HG03066 (cell line): ENCODE results near the gene ZDHHC18.
"Not testable (repeated sequence)": the region's sequence is repeated elsewhere in the genome, so short reads cannot be mapped to it uniquely, and the experiment has no call there.

Source experiments
- ATAC-seq: cut with Tn5 transposase; IDR thresholded peaks from one replicate; pipeline ENCODE4 v1.9.1; 2021; ENCODE audit warnings: low read depth; ENCODE audit not compliant: unreplicated experiment

The ZDHHC18 gene

DNA sequence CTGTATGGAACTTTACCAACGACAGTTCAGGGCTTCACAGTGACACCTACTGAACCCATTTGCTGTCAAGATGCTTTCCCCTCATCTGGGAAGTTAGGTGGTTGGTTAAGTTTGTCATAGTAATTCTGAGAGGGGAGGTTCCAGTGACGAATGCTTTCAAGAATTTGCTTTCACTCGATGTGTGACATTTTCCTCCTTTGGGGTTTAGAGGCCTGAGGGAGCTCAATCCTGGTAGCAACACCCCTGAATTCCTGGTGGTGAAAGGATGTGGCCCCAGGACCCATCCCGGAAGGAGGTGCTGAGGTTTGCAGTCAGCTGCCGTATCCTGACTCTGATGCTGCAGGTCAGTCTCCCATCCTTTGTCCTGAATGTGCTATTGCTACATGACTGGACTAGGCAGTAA lies 35.9 kb upstream of the ZDHHC18 start:
- no peak for ATAC-seq

DNA sequence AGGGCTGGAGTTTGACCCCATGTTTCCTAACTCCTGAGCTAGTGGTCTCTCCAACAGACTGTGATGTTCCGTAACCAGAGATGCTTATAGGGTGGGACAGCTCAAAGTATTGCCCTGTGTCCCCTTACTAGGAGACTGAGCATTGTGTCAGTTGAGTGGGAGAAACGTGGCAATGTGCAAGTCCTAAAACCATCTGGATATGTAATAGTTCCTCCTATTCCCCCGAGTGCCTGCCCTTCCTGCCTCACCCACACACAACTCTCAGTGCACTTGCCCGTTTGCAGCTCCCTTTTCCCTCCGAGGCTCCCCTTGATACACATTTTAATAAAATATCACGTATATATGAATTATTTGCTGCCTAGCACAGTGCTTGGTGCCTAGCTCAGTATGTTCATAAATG lies 35.3 kb upstream of the ZDHHC18 start:
- ATAC-seq = no peak

DNA sequence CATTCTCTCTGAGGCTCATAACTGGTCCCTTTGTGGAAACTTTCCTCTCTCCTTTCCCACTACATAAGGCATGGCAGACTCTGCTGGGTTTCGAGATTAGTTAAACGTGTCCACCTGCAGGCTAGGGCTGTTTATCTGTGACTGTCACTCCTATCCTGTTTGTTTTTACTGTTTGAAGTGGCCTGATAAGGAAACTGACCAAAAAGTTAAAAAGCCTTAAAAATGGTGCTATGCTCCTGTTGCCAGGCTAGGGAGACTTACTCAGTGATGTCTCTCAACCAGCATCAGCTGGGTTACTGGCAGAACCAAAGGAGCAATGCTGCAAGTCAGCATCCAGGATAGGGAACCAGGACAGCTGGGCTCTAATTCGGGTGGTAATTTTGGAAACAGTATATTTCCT lies 34.9 kb upstream of the ZDHHC18 start:
- no peak for ATAC-seq

DNA sequence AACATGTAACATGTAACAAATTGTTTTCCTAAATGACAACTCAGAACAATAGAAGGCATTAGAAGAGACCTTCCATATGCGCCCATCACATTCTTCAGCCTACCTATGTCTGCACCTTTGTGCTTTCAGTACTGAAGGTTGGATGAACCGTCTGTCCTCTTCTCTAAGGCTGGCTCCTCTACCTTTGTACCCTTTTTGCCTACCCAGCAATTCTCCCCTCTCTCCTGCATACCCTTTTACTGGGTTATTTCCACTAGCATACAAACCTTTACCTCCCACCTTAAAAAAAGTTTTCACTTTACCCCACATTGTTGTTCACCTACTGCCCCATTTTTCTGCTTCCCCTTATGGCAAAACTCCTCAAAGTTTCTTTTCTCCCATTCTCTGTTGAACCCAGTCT lies 33.6 kb upstream of the ZDHHC18 start:
- no peak for ATAC-seq

DNA sequence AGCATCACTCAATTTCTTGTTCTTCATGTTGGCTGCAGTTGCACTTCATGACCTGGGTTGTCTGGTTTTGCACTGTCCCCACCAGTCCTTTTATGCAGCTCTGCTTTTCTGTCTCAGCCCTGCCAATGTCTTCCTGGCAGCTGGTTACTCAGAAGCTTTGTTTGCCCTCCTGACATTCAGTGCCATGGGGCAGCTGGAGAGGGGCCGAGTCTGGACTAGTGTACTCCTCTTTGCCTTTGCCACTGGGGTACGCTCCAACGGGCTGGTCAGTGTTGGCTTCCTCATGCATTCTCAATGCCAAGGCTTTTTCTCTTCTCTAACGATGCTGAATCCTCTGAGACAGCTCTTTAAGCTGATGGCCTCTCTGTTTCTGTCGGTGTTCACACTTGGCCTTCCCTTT lies 32.1 kb upstream of the ZDHHC18 start:
- no peak for ATAC-seq

DNA sequence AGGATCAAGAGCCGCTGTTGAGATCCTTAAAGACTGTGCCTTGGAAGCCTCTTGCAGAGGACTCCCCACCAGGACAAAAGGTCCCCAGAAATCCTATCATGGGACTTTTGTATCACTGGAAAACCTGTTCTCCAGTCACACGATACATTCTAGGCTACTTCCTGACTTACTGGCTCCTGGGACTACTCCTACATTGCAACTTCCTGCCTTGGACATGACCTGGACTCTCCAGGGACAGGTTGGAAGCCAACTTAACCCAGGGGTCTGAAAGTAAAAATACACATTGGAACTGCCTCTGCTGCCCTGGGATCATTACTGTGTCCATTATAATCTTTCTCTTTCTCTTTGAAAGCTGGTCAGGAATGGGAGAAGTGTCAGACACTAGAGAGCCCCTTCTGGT lies 28.9 kb upstream of the ZDHHC18 start:
- no peak for ATAC-seq

DNA sequence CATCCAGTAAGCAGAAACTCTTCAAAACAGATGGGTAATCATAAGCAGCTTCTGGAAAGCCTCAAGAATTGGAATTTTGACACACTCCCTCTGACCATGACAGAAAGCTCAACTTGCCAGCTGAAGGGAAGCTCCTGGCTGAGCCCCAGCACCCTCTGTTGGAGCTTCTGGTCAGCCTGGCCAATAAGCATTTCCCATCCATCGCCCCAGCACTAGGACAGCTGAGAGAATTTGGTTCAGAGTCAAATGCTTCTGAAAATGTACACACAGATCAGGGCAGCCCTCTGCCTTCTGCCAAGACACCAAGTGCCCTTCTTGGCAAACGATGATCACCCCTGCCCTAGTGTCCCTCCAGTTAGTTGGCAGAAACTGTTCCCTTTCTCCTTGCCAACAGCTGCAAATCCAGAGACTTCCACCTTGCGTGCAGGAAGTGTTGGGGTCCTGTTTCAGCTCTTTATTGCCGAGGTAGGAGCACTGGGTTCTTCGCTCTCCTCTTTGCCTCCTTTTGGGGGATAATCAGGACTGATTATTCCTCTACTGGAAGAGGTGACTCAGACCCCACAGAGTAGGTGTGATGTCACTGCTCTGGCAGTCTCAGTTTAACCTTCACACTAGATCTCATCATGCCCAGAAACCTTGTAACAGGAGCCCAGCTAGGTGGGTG lies 26.9 kb upstream of the ZDHHC18 start:
- no peak for ATAC-seq

DNA sequence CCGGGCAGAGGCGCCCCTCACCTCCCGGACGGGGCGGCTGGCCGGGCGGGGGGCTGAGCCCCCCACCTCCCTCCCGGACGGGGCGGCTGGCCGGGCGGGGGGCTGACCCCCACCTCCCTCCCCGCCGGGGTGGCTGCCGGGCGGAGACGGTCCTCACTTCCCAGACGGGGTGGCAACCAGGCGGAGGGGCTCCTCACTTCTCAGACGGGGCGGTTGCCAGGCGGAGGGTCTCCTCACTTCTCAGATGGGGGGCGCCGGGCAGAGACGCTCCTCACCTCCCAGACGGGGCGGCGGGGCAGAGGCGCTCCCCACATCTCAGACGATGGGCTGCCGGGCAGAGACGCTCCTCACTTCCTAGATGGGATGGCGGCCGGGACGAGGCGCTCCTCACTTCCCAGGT lies 22.6 kb upstream of the ZDHHC18 start:
- ATAC-seq = not testable (repeated sequence)

DNA sequence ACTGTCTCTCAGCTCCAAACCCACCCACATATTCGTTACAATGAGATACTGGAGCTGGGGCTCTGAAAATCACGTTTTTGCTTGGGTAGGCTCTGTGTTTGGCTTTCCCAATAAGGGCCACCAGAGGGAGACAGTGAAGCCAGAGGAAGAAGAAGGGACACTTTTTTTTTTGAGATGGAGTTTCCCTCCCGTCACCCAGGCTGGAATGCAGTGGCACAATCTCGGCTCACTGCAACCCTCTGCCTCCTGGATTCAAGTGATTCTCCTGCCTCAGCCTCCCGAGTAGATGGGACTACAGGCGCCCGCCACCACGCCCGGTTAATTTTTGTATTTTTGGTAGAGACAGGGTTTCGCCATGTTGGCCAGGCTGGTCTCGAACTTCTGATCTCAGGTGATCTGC lies 16.4 kb upstream of the ZDHHC18 start:
- not testable (repeated sequence) for ATAC-seq

DNA sequence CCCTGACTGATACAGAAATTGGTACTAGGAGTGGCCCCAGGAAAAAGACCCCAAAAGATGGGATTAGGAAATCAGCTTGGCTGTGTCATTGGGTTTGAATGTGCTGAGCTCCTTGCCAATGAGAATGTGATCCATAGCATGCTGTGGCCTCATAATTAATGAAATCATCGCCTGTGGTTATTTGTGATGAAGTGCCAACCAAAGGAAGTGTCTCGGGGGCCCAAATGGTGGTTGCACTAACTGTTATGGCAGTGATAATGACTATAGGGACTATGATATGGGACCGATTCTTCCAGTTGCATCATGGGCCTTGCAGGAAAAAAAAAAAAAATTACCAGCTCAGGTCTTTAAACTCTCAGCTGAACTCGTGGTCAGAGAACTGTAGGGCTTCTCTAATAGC lies 15.4 kb upstream of the ZDHHC18 start:
- ATAC-seq = no peak

DNA sequence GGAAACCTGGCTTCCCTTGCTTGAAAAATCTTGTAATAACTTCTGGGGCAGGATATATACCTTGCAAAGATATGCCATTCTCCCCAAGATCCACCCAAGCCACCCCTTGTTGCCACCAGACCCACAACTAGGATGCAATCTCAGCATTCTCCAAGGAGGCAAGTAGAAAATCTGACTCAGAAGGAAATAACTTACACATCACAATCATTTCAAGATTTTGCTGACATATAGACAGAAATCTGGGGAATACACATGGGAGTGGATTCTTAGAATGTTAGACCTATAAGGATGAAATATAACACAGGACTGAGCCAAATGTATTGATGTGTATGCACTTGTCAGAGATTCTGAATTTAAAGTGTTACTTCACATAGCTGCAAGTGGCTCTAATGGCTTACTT lies 14.8 kb upstream of the ZDHHC18 start:
- no peak for ATAC-seq

DNA sequence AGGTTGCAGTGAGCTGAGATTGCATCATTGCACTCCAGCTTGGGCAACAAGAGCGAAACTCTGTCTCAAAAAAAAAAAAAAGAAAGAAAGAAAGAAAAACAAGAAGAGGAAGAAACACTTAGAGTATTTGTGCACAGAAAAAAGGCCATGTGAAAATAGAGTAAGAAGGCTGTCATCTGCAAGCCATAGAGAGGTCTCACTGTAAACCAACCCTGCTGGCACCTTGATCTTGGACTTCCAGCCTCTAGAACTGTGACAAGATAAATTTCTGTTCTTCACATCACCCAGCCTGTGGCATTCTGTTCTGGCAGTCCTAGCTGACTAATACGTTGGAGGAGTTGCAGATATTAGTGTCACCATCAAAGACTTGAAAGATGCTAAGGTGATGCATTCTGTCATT lies 12.1 kb upstream of the ZDHHC18 start:
- ATAC-seq = no peak

DNA sequence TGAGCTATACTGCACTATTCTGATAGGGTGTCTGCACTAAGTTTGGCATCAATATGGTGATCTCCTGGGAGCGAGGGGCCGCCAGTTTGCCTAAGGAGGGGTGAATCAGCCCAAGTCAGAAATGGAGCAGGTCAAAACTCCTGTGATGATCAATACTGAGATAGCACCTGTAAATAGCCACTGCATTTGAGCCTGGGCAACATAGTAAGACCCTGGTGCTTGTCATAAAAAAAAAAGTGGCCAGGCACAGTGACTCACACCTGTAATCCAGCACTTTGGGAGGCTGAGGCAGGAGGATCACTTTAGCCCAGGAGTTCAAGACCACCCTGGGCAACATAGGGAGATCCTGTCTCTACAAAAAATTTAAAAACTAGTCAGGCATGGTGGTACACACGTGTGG lies 11.6 kb upstream of the ZDHHC18 start:
- no peak for ATAC-seq

DNA sequence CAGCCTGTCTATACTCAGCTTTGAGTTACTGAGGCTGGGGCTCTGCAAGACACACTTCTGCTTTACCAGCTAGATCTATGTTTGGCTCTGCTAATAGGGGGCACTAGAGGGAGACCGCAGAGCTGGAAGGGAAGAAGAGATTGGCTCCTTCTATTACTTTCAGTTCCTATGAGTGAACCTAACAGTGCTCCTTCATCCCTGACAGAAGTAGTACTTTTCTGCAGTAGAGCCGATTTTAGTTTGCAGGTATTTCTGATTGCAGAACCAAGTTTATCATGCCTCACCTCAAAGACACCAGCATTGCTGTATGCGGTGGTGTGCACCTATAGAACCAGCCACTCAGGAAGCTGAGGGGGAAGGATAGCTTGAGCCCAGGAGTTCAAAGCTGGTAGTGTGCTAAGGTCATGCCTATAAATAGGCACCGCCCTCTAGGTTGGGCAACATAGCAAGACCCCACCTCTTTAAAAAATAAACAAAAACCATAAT lies 5.7 kb upstream of the ZDHHC18 start:
- no peak for ATAC-seq

DNA sequence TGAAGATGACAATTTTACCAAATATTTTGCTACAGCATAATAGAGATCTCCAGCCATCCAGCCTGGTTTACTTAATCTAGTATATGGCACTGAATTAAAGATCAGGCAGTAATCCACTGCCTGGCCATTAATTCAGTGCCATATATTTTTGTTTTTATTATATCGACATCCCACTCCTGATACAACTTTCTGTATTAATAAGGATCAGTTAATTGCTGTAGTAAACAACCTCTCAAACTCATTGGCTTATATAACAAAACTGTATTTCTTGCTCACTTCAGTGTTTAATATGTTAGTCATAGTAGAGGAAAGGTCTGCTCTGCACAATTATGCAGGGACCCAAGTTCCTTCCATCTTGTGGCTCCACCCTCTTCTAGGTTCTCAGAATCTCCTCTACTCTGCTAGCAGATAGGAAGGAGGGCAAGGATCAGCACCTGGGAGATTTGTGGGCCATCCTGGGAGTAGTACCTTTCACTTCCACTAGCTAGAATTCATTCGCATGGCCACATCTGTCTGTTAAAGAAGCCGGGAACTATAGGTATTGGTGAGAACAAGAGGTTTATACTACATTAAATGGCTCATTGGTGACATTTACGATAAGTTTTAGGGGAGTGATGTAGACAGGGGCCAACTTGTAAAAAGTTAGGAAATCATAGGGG lies 3.6 kb upstream of the ZDHHC18 start:
- no peak for ATAC-seq

DNA sequence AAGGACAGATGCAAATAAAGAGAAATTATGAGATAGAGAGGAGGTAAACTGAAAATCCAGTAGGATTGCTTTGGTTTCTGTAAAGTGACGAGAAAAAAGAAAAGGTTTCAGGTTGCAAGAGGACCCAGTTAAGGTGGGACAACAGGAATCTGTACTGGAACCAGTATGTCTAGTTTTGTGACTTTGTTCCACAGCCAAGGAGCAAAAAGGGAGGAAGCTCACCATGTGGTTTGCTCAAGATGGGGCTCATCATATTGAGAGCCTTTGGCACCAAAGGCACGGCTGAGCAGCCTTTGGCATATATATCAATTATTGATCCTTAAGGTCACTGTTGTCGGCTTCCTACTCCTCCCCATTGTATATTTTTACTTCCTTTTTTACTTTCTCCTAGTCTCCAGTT lies 1.8 kb upstream of the ZDHHC18 start:
- ATAC-seq = no peak

DNA sequence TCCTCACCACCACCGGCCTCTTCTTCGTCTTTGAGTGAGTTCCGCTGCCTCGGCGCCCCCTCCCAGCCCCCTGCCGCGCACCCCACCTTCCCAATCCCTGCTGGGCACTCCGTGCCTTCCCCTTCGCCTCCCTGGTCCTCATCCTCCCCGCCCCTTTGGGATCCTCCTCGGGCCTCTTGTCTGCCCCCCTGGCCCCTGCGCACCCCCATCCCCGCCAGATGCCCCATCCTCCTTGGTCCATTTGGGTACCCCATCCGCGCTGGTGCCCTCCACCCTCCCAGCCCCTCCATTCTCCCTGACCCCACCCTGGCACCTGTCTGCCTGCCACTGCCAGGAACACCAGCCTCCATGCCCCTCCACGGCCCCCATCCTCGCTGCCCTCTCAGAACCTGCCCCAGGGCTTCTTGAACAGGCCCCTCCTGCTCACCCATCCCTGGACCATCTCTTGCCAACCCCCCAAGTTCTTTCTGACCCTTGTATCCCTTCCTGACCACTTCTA lies 667 bp downstream of the ZDHHC18 start:
- no peak for ATAC-seq

DNA sequence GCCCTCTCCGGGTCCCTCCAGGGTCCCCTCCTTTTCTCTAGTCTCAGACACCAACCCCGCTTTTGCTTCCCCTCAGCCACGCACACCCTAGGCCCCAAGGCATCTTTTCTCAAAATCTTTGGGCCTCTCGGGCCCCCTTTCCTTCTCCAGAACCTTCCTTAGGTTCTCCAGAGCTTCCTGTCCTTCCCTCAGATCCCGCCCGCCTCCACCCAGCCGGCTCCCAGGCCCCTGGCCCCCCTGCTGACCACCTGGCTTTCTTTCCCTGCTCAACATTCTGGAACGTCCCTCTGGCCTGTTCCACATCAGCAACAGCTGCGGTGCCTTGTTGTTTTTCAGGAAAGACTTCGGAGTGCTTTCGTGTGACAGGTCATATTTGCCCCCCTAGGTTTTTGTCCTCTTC lies 1.2 kb downstream of the ZDHHC18 start:
- no peak for ATAC-seq

DNA sequence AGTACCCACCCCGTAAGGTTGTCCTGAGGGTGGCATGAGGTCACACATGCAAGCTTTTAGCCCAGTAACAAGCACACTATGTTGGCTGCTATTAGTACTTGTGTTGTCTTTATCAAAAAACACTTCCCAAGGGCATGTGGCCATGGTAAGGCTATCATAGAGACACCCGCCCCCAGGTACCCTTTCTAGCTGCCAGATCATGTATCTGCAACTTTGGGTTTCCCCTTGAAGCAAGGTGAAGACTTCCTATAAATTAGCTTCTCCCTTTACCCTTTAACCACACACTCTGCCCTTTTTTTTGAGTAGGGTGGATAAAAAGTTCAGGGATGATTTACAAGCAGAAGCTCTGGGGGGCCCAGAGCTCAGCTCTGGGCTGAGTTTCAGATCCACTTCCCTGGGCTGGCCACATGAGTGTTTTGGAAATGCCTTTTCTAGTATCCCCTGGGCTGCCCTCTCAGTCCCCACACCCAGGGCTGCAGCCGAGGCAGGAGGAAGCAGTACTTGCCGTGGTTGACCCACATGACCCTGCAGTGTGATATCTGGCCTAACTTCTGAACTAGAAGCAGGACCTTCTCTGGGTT lies 2.0 kb downstream of the ZDHHC18 start:
- no peak for ATAC-seq

DNA sequence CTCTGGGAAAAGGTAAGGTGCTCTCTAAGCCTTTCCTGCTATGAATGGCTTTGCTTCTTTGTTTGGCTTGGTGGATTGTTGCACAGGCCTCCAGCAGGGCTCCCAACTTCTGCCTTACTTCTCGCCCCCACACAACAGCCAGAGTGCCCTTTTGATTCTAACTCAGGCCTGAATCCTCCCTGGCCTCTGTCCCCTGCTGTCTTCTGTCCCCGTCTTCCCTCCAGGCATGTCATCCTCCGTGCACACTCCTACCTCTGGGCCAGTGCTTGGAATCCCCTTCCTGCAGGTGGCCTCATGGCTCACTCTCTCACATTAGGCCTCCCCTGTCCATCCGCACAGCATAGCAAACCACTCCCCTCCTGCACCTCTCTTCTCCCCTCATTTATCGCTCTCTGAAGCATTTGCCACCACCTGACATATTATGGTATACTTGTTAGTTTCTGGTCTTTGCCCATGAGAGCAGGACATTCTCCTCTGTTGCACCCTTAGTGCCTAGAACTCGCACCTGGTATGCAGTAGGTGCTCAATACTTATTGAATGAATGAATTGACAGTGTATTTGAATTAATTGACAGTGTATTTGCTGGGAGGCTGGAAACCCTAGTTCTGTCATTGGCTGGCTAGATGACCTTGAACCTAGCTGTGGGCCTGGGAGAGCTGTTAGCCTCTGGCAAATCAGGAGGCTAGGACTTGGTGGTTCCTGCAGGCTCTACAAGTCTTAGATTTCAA lies 2.9 kb downstream of the ZDHHC18 start:
- no peak for ATAC-seq

DNA sequence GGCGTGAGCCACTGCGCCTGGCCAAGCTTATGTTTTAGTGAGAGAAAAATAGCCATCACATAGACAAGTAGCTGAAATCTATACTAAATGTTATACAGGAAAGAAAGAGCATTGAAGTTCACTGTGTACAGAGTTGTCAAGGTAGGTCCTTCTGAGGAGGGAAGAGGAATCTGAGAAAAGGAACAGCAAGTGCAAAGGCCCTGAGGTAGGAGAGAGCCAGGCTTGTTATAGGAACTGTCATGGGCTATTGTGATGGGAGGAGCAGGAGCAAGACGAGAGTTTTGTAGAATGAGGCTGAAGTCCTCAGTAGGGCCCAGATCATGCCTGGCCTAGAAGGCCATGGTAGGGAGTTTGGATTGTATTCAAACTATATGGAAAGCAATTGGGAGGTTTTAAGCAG lies 4.6 kb downstream of the ZDHHC18 start:
- ATAC-seq = no peak
